Kidney (tissue), 14 donors: ENCODE measurements around the gene KRTAP4-11. TPM values are rescaled to one million over a fixed set of nuclear protein-coding genes. Genes with fewer than 3 reads are reported as not detected.
"Not testable (repeated sequence)": the region's sequence is repeated elsewhere in the genome, so short reads cannot be mapped to it uniquely, and the experiment has no call there.

ENCODE experiments used
- DNase-seq, 5 donors: peaks; one replicate each; pipeline ENCODE4 v3.0.0-alpha.2; 2013 to 2020
- FAIRE-seq: peaks from 2 replicates; lab custom pipeline; 2012; peaks lifted over from hg19 to GRCh38; lab: Jason Lieb, UNC
- H3K27ac ChIP-seq, 2 donors: one replicate each; pipeline ENCODE4 v1.7.0; 2013; ENCODE audit warnings: low read depth in 2 of 2, low read length in 2 of 2, inconsistent platforms in 1 of 2
- H3K27me3 ChIP-seq: one replicate; pipeline ENCODE4 v1.7.1; 2013; ENCODE audit warnings: low read length, inconsistent platforms; ENCODE audit not compliant: control insufficient read depth, insufficient read depth
- H3K36me3 ChIP-seq, 3 donors: one replicate each; pipeline versions ENCODE4 v1.7.0 to v1.7.1; 2013; ENCODE audit warnings: low read length in 3 of 3, control low read depth in 1 of 3, inconsistent platforms in 1 of 3; ENCODE audit not compliant: insufficient read depth in 3 of 3, control insufficient read depth in 2 of 3
- H3K4me1 ChIP-seq, 3 donors: one replicate each; pipeline versions ENCODE4 v1.7.0 to v1.7.1; 2013; ENCODE audit warnings: low read length in 3 of 3, inconsistent platforms in 1 of 3, low read depth in 1 of 3; ENCODE audit not compliant: control insufficient read depth in 2 of 3, insufficient read depth in 2 of 3
- H3K4me3 ChIP-seq, 3 donors: one replicate each; pipeline versions ENCODE4 v1.7.0 to v1.8.1; 2013; ENCODE audit warnings: low read length in 3 of 3, control low read depth in 1 of 3, inconsistent platforms in 1 of 3
- H3K9ac ChIP-seq, 3 donors: one replicate each; pipeline versions ENCODE4 v1.7.0 to v1.7.1; 2013; ENCODE audit warnings: low read length in 3 of 3, control low read depth in 1 of 3, inconsistent platforms in 1 of 3
- H3K9me3 ChIP-seq, 3 donors: one replicate each; pipeline versions ENCODE4 v1.7.0 to v1.7.1; 2013; ENCODE audit warnings: low read length in 3 of 3, control low read depth in 1 of 3, inconsistent platforms in 1 of 3; ENCODE audit not compliant: control insufficient read depth in 2 of 3, insufficient read depth in 1 of 3
- intact Hi-C: fragments of 100-400 bp; cut with DNase I; formaldehyde crosslinking; loops from one replicate; pipeline ENCODE4 v1.11.1; 2022
- polyA plus RNA-seq: library from polyadenylated mRNA; stranded (reverse); fragments of 350-450 nt; fragmentation: Illumina TruSeq; extraction: RNeasy Lipid Tissue Mini Kit (QIAGEN cat#74804); gene quantifications from one replicate; pipeline ENCODE4 v1.2.3, GENCODE V29; 2014; ENCODE audit warnings: low read depth, low replicate concordance; ENCODE audit not compliant: insufficient read depth
- total RNA-seq: library from RNA; stranded (reverse); fragmentation: NEBNext Ultra II Directional; extraction: Animal tissue kit (Norgen Biotek cat#: 25700); gene quantifications from one replicate; pipeline ENCODE4 v1.2.1, GENCODE V29; 2021
- TF ChIP-seq, protein P1 (sequence below): IDR thresholded peaks from 3 replicates; pipeline ENCODE4 v1.5.1; 2012; ENCODE audit warnings: mild to moderate bottlenecking, moderate library complexity, borderline replicate concordance; ENCODE audit not compliant: insufficient read depth; ENCODE audit errors: extremely low read depth
- donor health status: control.
- donor health status: control.
- donor health status: control.
- donor health status: control.
- donor health status: control.
- donor health status: DM: yes; HTN: yes; CAD: no.
- donor health status: Normal renal cell carcinoma (clear cell type).

Gene KRTAP4-11
- total and polyA plus RNA-seq, 2 donors from 2014 or later: not detected

DNA sequence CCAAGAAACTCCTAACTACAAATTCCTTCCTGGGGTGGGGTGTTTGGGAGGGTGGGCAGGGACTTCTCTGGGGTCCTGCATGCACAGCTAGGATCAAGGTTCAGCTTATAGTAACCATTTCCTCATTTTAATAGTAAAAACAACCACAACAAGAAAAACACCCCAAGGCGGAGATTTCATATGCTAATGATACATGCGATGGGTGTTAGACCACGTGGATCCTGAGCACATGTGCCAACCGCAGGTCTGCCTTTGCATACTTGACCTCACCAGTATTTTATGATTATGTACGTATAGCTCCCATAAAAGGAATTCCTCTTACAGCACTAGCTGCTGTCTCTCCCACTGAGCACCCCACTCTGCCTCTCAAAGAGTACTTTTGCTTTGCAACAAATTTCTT is 1.9 kb downstream of the KRTAP4-11 start:
- FAIRE-seq (no peak), DNase-seq (no peak)
- intact Hi-C loops: no loop called here
- Histone ChIP-seq H3K4me3 (no peak overlapping the region), H3K9ac (no peak overlapping the region), H3K27ac (no peak overlapping the region), H3K27me3 (no peaks in the 10 kb centered on the region), H3K9me3 (no peaks in the 10 kb centered on the region), H3K36me3 (no peaks in the 10 kb centered on the region), H3K4me1 (no peaks in the 10 kb centered on the region)
- TF ChIP-seq, protein P1, sequence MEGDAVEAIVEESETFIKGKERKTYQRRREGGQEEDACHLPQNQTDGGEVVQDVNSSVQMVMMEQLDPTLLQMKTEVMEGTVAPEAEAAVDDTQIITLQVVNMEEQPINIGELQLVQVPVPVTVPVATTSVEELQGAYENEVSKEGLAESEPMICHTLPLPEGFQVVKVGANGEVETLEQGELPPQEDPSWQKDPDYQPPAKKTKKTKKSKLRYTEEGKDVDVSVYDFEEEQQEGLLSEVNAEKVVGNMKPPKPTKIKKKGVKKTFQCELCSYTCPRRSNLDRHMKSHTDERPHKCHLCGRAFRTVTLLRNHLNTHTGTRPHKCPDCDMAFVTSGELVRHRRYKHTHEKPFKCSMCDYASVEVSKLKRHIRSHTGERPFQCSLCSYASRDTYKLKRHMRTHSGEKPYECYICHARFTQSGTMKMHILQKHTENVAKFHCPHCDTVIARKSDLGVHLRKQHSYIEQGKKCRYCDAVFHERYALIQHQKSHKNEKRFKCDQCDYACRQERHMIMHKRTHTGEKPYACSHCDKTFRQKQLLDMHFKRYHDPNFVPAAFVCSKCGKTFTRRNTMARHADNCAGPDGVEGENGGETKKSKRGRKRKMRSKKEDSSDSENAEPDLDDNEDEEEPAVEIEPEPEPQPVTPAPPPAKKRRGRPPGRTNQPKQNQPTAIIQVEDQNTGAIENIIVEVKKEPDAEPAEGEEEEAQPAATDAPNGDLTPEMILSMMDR: no peak

DNA sequence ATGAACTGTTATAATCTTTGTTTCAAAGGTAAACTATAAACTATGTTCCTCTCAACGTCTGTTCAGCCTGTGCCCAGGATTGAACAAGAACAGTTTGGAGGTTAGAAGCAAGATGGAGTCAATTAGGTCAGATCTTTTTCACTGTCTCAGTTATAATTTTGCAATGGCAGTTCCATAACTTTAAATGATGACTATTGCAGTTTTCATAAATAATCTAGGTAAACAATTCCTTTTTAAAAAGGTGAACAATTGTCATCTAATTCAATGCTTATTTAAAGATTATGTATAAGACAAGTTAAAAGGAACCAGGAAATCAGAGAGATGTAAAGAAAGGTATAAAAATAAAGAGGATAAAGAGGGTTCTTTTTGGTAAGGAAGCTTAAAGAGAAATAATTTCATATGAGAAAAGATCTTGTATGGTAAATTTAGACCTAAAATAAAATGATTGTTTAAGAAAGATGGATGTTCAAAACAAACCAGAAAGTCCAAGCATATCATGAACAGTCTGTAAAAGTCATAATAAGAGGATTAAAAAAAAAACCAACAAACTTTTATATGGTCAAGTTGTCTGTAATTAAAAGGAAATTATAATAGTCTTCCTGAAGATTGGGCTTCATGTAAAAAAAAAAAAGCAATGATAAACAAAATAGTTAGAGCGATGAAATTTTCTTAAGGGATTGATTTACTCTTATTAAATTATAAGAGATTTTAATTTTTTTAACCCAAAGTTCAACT is 6.9 kb downstream of the KRTAP4-11 start:
- no peak overlapping the region for H3K4me3 ChIP-seq
- intact Hi-C loops: no loop called here
- H3K9me3 ChIP-seq: no peaks in the 10 kb centered on the region
- FAIRE-seq (no peak), DNase-seq (no peak)
- H3K27ac ChIP-seq: no peak overlapping the region
- no peak overlapping the region for H3K9ac ChIP-seq
- H3K27me3 ChIP-seq: no peaks in the 10 kb centered on the region
- no peaks in the 10 kb centered on the region for H3K36me3 ChIP-seq
- TF ChIP-seq, protein P1: no peak
- no peaks in the 10 kb centered on the region for H3K4me1 ChIP-seq

DNA sequence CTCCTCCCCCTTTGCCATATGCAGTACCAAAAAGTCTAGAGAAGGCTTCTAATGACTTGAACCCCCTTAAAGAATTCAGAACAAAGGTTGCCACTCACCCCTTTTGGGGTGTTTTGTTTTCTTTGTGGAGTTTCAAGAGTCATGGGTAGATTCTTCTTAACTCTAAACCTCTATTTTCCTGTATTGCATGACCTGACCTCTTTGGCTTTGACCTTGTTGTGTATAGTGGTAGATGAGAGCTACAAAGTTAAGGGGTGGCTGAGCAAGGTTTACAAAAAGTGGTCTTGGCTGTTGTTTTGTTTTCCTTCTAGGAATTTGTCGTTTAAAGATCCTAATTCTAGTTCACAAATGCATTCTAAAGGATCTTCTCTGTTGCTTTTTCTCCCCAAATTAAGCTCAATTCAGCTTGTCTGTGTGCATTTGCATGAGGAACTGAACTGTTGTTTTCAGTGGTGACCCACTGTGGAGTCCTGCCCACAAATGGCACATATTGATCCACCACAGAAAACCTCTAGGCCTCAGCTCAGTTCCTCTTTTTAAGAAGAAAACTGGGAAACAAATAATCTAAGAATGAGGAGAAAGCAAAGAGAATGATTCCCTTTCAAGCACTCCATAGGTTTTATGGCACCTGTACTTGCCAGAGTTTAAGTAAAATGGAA is 9.3 kb downstream of the KRTAP4-11 start:
- H3K9me3 ChIP-seq, H3K27me3 ChIP-seq, H3K4me3 ChIP-seq, DNase-seq, H3K27ac ChIP-seq, H3K36me3 ChIP-seq, FAIRE-seq, H3K9ac ChIP-seq, intact Hi-C loops, H3K4me1 ChIP-seq: not testable (repeated sequence)

DNA sequence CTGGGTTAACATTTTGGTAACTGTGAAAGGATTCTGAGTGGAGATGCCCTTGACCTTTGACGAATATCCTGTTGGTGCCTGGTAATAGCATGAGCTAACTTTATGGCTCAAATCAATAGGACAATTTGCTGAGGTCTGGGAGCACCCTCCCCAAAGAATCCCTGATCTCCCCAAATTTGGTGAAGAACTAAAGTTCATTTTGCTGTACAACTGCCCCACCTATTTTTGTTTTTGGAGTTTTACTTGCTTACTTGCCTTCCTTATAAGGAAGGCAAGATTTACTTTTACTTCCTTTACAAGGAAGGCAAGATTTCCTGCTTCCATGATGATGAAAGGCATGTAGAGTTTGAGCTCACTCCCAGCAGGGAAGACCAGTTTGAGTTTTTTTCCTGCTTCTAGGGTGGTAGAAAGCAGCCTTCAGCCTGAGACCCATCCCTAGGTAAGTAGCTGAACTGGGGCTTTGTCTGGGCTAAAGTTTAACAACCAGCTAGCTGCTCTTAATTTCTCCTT is 10.2 kb downstream of the KRTAP4-11 start:
- intact Hi-C loops: no loop called here

DNA sequence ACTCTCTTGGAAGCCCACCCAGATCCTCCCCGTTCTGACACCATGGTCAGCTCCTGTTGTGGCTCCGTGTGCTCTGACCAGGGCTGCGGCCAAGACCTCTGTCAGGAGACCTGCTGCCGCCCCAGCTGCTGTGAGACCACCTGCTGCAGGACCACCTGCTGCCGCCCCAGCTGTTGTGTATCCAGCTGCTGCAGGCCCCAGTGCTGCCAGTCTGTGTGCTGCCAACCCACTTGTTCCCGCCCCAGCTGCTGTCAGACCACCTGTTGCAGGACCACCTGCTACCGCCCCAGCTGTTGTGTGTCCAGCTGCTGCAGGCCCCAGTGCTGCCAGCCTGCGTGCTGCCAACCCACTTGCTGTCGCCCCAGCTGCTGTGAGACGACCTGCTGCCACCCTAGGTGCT is 12.8 kb downstream of the KRTAP4-11 start, which contains the start of gene KRTAP4-9:
Gene KRTAP4-9 (plus strand): TSS at position 43 of the 400 bp plus-strand sequence. CDS start 0 bp downstream, at position 43.
- H3K4me3 ChIP-seq, intact Hi-C loops, H3K4me1 ChIP-seq, H3K36me3 ChIP-seq, H3K27me3 ChIP-seq, H3K27ac ChIP-seq, DNase-seq, FAIRE-seq, H3K9ac ChIP-seq, H3K9me3 ChIP-seq: not testable (repeated sequence)

More for the DNA sequence above, 10.2 kb downstream of the KRTAP4-11 start:
- Histone ChIP-seq H3K27ac (no peak overlapping the region), H3K9me3 (no peaks in the 10 kb centered on the region), H3K36me3 (no peaks in the 10 kb centered on the region), H3K27me3 (no peaks in the 10 kb centered on the region), H3K4me1 (no peaks in the 10 kb centered on the region), H3K9ac (no peak overlapping the region), H3K4me3 (no peak overlapping the region)
- TF ChIP-seq, protein P1: no peak
- FAIRE-seq: no peak
- no peak for DNase-seq
